IPS-18c (cell line): ENCODE measurements around the gene PWWP2B.

Experiments used
- H3K4me3 ChIP-seq: 2 replicates; pipeline ENCODE4 v1.7.0; 2013; ENCODE audit warnings: low read depth, mild to moderate bottlenecking, low read length, moderate library complexity; ENCODE audit not compliant: insufficient read depth
- H3K9me3 ChIP-seq: one replicate; pipeline ENCODE4 v1.6.1; 2013; ENCODE audit warnings: mild to moderate bottlenecking, low read length, moderate library complexity; ENCODE audit not compliant: control insufficient read depth, insufficient read depth

PWWP2B gene

DNA sequence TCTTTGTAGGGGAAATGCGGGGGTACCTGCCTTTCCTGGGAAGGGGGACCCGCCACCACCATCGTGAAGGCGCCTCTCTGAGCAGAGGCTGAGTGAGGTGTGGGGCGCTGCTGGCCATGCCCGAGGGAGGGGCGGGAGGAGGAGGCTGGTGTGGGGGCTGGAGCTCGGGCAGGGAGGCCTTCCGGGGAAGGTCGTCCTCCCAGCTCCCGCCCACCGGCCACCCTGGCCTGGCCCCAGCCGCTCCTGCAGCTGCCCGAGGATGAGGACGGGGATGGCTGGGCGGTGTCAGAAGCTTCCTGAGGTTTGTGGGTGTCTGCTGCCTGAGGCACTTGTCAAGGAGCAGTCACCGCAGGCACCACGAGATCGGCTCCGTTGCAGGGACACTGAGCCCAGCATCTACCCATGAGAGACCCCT, 11.4 kb downstream of the PWWP2B start:
- H3K4me3 ChIP-seq, result peak overlapping the region; percentile 5; the same call in 1 of the 2 replicates

DNA sequence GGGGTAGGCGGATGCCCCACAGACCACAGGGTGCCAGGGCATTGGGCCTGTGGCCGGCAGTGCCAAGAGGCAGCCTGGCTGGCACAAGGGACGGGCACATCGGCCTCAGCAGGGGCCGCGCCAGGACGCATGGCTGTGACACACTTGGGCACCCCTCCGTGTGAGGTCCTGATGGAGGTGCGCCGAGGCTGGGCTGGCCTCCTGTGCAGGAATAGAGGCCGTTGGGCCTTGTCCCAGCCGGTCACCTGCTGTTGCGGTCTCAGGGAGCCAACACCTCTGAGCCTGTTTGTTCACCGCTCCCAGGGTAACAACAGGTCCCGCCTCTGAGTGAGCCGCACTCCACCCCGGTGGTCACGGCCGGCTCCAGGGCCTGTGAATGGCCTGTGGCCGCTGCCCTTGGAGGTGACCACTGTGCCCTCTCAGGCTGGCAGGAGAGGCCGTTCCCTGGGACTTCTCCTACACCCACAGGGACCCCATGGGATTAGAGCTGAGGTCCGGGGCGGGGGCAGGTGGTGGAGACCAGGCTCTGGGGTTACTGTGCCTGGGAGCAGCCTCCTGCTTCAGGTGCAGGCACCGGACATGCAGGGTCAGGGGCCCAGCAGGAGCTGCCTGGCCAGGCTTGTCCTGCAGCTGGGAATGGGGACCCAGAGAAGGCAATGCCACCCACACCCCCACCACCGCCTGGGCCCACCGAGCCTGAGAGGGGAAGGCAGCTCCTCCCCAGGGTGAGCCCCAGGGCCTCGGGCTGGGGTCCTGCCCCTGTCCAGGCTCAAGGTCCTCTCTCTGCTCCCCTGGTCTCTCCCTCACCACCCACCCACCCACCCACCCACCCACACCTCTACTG, 12.0 kb downstream of the PWWP2B start:
- H3K9me3 ChIP-seq, result peaks cover 2% of the 10 kb centered on the region
- H3K4me3 ChIP-seq, result no peak overlapping the region

More for the DNA sequence above, 11.4 kb downstream of the PWWP2B start:
- H3K9me3 ChIP-seq, result peaks cover 2% of the 10 kb centered on the region

GRCh38 chr10:132409667-132410028, 12.6 kb downstream of the PWWP2B start:
- Histone ChIP-seq H3K9me3 (peaks cover 2% of the 10 kb centered on the region), H3K4me3 (no peak overlapping the region)

DNA sequence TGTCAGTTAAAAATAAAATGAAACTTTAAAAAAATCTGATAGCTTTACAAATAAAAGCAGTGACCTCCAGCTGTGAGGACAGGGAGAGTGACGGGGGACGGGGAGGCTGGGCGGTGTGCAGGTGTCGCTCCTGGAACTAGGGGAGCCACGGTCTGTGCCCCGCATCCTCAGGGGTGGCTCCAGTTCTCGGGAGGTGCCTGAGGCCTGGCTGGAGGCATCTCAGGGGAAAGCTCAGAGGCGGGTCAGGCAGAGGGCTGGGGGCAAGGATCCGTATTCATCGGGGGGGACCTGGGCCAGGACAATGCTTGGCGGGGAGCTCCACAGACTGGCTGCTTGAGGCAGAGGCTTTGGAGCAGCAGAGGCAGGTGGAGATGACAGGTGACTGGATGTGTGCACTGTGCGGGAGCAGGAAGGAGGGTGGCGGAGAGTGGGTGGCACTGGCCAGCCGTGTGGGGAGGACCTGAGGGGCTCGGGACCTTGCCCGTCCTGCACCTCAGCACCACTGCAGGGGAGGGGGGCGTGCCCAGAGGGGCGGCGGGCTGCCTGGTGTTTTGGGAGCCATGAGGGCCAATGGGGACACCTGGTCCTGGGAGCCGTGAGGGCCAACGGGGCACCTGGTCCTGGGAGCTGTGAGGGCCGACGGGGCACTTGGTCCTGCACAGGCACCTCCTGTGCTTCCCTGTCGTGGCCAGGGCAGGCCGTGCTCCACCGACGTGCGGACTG, 13.2 kb downstream of the PWWP2B start:
- peaks cover 2% of the 10 kb centered on the region for H3K9me3 ChIP-seq
- no peak overlapping the region for H3K4me3 ChIP-seq

DNA sequence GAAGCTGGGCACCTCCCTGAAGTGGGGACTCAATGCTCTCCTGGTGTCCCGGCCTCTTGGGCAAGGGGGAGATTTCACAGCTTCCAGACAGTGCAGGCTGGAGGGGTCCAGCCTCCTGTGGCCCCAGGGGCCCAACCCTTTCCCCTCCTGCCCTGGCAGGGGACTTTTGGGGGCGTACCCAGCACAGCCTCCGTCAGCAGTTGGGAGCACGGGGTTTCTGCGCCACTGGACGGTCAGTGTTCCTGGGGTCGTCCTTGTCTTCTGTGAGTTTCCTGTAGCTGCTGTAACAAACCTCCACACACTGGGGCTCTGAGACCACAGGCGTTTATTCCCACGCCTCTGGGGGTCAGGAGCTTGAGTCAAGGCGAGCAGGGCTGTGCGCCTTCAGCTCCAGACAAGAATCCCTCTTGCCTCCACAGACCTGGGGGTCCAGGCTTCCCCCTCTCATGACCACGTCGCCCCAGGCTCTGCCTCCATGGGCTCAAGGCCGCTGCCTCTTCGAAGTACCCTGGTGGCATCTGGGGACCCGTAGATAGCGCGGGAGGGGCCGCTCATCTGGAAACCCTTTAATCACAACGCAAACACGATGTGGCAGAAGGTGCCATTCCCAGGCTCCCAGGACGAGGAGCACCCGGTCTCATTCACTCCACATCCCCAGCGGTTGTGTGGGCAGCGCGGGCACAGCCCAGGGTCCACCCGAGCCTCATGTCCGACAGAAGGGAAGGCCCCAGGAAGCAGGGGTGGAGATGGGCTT, 14.0 kb downstream of the PWWP2B start:
- Histone ChIP-seq H3K9me3 (peaks cover 2% of the 10 kb centered on the region), H3K4me3 (no peak overlapping the region)

GRCh38 chr10:132411561-132412253, 14.7 kb downstream of the PWWP2B start:
- no peaks in the 10 kb centered on the region for H3K9me3 ChIP-seq
- no peak overlapping the region for H3K4me3 ChIP-seq

- H3K9me3 ChIP-seq, result no peaks in the 10 kb centered on the region
- H3K4me3 ChIP-seq, result no peak overlapping the region
Measured at GRCh38 chr10:132412316-132413192, 15.6 kb downstream of the PWWP2B start.

- H3K4me3 ChIP-seq, result no peak overlapping the region
- H3K9me3 ChIP-seq, result no peaks in the 10 kb centered on the region
Measured at GRCh38 chr10:132413226-132414205, 16.5 kb downstream of the PWWP2B start.

DNA sequence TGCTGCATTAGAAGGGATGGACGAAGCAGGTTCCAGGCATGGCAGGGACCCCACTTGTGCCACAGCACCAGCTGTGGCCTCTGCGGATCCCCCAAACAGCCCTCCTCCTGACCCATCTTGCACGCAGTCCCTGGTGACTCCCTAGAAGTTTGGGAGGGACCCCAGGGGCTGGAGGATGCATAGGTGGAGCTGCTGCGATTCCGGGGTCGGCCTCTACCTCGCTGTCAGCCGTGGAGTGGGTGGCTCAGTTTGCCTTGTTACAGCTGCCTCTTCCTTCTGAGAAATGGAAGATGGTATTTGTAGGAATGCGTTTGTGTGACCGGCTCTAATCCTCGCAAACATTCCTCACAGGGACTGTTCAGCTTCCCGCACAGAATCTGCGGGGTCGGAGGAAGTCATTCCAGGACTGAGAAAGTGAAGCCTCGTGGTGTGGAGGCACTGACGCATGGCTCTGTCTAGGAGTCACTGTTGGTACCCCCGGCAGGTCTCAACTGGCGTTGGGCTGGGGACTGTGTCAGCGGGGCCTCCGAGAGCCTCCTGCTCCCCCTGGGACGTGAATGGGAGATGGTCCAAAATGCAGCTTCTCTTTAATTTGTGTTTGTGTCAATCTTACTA, 17.5 kb downstream of the PWWP2B start:
- no peaks in the 10 kb centered on the region for H3K9me3 ChIP-seq
- H3K4me3 ChIP-seq, result no peak overlapping the region

DNA sequence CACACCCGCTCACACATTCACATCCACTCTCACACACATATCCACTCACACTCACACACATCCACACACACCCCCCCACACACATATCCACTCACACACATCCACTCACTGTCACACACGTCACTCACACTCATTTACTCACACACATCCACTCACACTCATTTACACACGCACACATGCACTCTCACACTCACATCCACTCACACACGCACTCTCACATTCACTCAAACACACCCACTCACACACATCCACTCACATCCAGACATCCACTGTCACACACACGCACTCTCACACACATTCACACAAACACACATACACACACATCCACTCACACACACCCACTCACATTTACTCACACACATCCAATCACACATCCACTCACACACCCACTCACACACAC, 18.3 kb downstream of the PWWP2B start:
- Histone ChIP-seq H3K9me3 (no peaks in the 10 kb centered on the region), H3K4me3 (no peak overlapping the region)

GRCh38 chr10:132415956-132416355, 19.0 kb downstream of the PWWP2B start:
- Histone ChIP-seq H3K4me3 (no peak overlapping the region), H3K9me3 (no peaks in the 10 kb centered on the region)

DNA sequence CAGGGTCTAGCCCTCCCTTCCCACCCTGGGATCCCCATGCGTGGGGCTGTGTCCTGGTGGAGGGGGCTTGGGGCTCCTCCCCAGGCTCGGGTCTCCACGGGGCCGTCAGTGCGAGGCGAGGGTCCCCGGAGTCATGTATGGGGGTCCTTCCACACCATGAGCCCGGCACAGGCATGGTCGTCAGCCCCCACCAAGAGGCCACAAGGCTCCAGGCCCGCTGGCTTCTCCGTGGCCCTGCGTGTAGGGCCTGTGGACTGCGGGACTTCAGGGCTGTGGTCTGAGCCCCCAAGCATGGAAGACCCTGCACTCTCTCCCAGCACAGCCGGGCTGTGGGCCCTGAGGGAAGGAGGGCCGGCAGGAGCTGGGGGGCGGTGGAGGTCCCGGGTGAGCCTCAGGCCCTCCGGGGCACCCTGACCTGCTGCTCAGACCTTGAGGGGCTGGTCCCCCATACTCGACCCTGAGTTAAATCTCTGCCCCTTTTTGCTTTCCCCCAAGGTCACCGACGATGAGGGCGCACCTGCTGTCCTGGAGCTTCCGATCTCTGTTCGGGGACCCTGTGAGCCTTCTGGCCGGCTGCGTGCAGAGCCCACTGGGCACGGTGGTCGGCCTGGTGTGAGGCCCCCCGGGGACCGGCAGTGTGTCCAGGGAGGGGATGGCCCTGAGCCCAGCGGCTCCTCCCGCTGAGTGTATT, 19.7 kb downstream of the PWWP2B start:
- no peaks in the 10 kb centered on the region for H3K9me3 ChIP-seq
- H3K4me3 ChIP-seq, result no peak overlapping the region

DNA sequence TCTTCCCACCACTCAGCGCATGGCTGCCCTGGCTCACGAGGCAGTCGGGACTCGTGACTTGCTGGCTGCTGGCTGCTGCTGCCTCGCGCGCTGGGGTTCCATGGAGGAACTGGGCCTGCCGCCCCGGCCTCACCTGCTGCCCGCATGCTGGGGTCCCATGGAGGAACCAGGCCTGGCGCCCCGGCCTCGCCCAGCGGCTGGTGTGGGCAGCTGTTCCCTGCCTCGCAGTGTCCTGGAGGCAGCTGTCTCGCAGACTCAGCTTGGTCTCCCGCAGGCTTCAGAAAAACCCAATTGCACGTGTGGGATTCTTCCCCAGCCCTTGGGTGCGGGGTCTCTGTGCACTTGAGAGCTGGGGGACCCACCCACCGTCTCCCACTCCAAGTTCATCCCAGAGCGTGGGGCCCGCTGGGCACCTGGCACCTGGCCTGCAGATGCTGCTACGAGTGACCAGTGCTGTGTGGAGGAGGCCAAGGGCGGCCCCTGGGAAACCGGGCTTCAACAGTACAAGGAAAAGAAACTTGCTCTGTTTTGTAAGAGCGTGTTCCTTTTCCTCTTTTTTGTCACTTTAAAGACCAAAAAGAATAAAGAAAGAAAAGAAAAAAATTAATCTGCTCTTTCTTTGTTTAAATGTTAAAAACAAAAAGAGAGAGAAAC, 20.4 kb downstream of the PWWP2B start:
- Histone ChIP-seq H3K9me3 (no peaks in the 10 kb centered on the region), H3K4me3 (no peak overlapping the region)

DNA sequence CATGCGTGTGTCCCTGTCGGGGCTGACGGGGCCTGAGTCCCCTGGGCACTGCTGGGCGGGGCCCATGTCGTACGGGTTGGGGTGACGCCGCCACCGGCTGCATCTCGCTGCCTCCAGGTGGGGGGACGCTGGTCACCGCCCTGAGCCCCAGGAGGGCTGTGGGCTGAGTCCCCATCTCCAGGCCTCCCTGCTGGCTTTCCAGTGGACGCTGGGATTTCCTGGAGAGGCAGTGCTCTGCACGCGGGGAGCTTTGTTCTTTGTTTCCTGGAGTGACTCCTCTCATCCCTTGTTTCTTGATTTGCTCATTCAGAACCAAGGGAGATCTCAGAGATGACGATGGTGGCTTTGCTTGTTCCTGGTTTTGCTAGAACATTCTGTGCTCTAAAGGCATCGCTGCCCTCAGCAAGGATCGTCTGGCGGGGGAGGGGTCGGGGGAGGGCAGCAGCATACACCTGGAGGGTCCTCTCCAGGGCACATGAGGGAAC, 21.0 kb downstream of the PWWP2B start:
- H3K4me3 ChIP-seq, result no peak overlapping the region
- no peaks in the 10 kb centered on the region for H3K9me3 ChIP-seq
